ENCODE measurements around the gene NR2E1.

DNA sequence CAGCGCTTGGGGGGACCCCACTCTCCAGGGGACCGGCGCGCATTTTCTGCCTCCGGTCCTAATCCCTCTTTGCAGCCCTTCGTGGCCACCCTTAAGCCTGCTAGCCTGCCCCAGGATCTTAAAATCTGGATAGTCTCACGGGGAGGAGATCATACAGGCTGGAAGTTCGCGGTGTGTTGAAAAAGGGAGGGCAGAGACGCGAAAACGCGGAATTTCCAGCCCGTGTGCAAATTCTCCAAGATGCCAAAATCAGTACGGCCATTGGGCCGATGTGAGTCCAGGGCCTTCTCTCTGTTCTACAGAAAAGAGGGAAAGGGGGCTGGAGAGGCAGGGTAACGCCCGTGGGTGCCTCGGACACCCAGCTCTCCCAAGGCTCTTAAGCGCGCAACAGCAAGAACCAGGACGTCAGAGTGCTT lies 9.4 kb downstream of the NR2E1 start:
- TF ChIP-seq CTCF (IDR thresholded peaks at IDR 0.05) (no peak), EP300 (IDR thresholded peaks at IDR 0.05; ENCODE audit: low read depth) (no peak), POLR2AphosphoS5 (IDR thresholded peaks at IDR 0.05) (no peak), POLR2A (IDR thresholded peaks at IDR 0.05) (no peak)

Data from transverse colon (tissue), 4 donors.